Islet precursor cell (in vitro differentiated cells): ENCODE data around the gene PIP4K2A.
"Not testable (repeated sequence)": the region's sequence is repeated elsewhere in the genome, so short reads cannot be mapped to it uniquely, and the experiment has no call there.

ENCODE experiments used
- DNase-seq: peaks from one replicate; pipeline ENCODE4 v3.0.0-alpha.2; 2018

Gene PIP4K2A

GRCh38 chr10:22692119-22692518, 22.3 kb downstream of the PIP4K2A start:
- not testable (repeated sequence) for DNase-seq

- no peak for DNase-seq
Measured at GRCh38 chr10:22690614-22691431, 23.6 kb downstream of the PIP4K2A start.

GRCh38 chr10:22690158-22690557, 24.2 kb downstream of the PIP4K2A start:
- DNase-seq: no peak

GRCh38 chr10:22686347-22686746, 28.0 kb downstream of the PIP4K2A start:
- no peak for DNase-seq

- no peak for DNase-seq
Measured at GRCh38 chr10:22685926-22686325, 28.5 kb downstream of the PIP4K2A start.

GRCh38 chr10:22684699-22685098, 29.7 kb downstream of the PIP4K2A start:
- no peak for DNase-seq

- DNase-seq: no peak
Measured at GRCh38 chr10:22683140-22683389, 31.3 kb downstream of the PIP4K2A start.

- peak; percentile 63 for DNase-seq
Measured at GRCh38 chr10:22682237-22683139, 31.9 kb downstream of the PIP4K2A start.

- DNase-seq: no peak
Measured at GRCh38 chr10:22681783-22682183, 32.6 kb downstream of the PIP4K2A start.

- no peak for DNase-seq
Measured at GRCh38 chr10:22681301-22681700, 33.1 kb downstream of the PIP4K2A start.

GRCh38 chr10:22679608-22680007, 34.8 kb downstream of the PIP4K2A start:
- no peak for DNase-seq

GRCh38 chr10:22677333-22677732, 37.0 kb downstream of the PIP4K2A start:
- no peak for DNase-seq

- DNase-seq: no peak
Measured at GRCh38 chr10:22676435-22676834, 37.9 kb downstream of the PIP4K2A start.

GRCh38 chr10:22674573-22674930, 39.8 kb downstream of the PIP4K2A start:
- DNase-seq: no peak

- DNase-seq: no peak
Measured at GRCh38 chr10:22673785-22674572, 40.4 kb downstream of the PIP4K2A start.

- no peak for DNase-seq
Measured at GRCh38 chr10:22673091-22673392, 41.3 kb downstream of the PIP4K2A start.

- no peak for DNase-seq
Measured at GRCh38 chr10:22672319-22673090, 41.9 kb downstream of the PIP4K2A start.

- no peak for DNase-seq
Measured at GRCh38 chr10:22670788-22671187, 43.6 kb downstream of the PIP4K2A start.

GRCh38 chr10:22669163-22669711, 45.1 kb downstream of the PIP4K2A start:
- no peak for DNase-seq

- DNase-seq: no peak
Measured at GRCh38 chr10:22667093-22667480, 47.3 kb downstream of the PIP4K2A start.

GRCh38 chr10:22666287-22667092, 47.9 kb downstream of the PIP4K2A start:
- DNase-seq: no peak

- no peak for DNase-seq
Measured at GRCh38 chr10:22665329-22665728, 49.0 kb downstream of the PIP4K2A start.
